Stimulated activated CD8-positive, alpha-beta memory T cell treated with anti-CD3 and anti-CD28 coated beads, Interleukin-7, amount 100 ng/mL, for 48 hours (primary cell): ENCODE measurements around the gene IGSF3.
"Not testable (repeated sequence)": the region's sequence is repeated elsewhere in the genome, so short reads cannot be mapped to it uniquely, and the experiment has no call there.

ENCODE experiments used
- DNase-seq, 2 donors: peaks; one replicate each; pipeline ENCODE4 v3.0.0-alpha.2; 2020; ENCODE audit warnings: low read depth in 1 of 2; ENCODE audit errors: extremely low read depth in 1 of 2

Gene IGSF3

DNA sequence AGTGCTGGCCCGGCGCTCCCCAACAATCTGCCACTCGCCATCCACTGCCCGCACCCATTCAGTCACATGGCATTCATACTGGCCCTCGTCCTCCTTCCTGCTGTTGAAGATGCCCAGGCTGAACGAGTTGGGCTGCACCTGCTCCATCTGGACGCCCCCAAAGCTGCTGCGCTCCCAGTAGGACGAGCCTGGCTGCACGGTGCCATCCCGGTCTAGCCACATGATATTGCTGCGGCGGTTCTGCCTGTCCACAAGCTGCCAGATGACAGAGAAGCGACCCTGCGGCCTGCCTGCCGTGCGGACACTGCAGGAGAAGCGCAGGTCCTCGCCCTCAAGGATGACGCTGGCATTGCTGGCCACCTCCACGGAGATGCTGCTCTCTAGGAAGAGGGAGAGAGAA lies 63.9 kb downstream of the IGSF3 start:
- not testable (repeated sequence) for DNase-seq

DNA sequence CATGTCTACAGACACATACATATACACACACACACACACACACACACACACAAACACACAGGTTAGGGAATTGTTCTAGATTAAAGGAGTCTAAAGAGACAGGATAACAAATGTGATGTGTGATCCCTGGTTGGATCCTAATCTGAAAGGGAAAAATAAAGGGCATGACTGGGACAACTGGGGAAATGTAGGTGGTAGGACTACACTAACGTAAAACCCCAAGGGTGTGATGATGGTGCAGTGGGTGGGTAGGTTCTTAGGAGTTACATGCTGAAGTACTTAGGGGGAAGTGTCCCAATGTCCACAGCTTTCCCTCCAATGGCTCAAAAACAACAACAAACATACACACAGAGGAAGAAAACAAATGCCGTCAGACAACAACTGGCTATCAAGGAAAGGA lies 68.2 kb downstream of the IGSF3 start:
- not testable (repeated sequence) for DNase-seq

DNA sequence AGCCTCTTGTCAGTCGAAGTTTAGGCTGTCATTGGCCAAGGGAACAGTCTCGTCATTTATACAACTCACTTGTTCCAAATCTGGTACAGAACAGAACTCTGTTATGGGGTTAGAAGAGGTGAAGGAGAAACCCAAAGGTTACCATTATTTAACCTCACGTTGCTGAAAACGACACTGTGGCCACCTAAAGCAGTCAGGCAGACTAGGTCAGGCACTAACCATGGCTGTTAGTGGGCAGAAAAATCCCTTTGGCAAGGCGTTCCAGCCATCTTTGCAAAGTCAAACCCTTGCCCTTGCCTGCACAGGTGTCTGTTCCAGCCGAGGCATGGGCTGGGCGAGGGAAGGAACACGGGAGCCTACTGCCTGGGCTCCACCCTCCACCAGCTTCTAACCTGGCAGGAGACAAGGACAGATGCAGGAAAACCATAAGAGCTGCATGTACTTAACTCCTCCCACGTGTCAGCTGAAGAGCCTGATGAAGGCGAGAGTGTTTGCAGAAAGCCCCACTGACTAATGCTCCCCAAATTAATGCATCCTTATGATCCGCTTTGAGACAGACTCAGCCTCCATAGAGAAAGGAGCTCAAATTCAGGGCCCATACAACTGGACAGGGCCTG lies 69.0 kb downstream of the IGSF3 start:
- not testable (repeated sequence) for DNase-seq

DNA sequence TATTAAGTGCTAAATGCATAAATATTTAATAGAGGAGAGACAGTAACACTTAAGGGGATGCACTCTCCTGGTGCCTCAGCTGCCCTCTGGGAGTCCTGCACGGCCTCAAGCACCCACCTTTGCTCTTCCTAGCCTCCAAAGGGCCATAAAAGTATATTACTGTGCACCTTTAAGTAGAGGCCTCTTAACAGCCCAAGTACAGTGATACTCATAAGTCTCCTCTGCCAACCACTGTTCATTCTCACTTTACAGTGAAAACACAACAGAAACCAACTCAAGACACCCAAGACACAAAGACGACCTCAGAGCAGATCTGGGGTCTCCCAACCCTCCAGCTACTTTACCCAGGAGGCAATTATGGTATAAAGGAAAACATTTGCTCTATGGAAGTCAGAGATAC lies 70.1 kb downstream of the IGSF3 start:
- DNase-seq: not testable (repeated sequence)

DNA sequence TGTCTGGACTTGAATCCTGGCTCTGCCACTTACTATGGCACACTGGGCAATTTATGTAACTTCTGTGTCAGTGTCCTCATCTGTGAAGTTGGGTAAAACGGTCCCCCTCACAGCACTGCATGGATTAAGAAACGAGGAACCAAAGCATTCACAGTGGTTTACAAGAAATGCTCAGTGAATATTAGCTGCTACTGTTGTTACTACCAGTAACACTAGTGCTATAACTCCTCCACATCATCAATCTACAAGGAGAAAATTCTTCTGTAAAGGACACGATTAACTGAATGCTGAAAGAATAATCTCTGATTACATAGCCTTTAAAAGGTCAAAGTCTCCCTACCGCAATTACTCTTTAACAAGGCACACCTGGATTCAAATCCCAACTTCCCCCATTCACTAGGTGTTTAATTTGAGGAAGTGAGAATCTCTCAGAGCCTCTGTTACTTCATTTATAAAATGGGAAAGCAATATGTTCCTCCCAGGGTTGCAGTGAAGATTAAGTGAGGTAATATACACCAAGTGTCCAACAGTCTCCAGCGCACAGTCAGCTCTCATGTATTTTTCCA lies 70.7 kb downstream of the IGSF3 start:
- DNase-seq: not testable (repeated sequence)

DNA sequence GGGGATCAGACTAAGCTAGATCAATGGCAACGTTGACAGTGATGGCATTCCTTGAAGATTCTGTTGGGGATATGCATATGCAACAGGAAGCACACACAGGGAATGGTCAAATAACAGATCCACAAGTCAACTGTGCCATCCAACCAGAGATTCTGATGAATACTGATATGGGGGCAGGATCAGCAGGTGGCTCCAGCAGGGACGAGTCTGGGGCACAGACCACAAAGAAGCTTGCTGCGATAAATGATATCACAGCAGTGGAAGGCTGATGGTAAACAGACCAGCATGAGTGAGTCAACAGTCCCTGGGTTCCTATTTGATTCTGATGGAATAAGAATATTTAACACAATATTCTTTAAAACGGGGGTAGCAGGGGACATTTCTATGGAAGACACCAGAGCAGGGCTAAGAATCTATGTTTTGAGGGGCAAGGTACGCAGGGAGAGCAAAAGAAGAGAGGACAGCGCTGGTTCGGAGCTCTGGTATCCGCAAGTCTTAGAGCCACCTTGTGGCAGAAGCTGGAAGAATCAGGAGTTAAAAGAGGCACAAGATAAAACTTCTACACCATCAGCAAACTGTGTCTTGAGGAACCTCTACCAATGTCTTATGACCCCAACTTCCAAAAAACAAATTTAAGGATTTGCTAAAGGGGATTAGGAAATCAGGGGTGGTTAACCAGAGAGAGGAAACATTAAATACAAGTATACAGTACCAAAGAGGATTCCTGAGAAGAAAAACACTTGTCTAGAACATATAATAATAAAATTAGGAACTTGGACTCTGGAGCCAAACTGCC lies 71.4 kb downstream of the IGSF3 start:
- not testable (repeated sequence) for DNase-seq

DNA sequence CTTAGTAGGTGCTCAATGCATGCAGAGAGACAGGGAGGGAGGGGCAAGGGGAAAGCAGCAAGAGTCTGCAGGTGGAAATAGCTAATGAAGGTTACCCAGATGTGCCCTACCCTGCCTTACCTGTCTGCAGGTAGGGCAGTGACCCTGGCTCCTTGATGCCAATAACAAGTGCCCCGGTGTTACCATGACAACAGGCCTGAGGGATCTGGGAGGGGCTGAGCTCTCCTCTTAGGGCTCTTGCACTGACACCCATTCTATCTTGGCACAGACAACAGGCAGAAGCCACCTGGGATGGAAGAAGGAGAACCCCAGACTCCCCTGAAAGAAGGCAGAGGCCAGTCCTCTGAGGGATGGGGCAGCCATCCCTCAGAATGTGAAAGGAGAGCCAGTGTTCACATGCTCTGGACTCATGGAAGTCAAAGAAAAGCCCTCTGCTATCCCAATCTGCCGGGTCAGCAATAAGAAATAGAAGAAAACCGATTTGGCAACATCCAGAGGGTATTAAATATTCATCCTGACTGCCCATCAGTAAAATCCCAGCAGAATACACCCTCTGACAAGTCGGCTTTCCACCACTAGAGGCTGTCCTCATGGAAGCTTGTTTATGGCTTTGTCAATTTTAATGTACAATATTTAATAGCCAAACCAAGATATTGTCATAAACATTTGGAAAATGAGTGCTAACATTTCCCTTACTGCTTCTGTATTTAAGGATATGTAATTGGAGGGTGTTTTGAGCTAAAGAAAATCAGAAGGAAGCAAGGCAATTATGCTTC lies 72.3 kb downstream of the IGSF3 start:
- not testable (repeated sequence) for DNase-seq

DNA sequence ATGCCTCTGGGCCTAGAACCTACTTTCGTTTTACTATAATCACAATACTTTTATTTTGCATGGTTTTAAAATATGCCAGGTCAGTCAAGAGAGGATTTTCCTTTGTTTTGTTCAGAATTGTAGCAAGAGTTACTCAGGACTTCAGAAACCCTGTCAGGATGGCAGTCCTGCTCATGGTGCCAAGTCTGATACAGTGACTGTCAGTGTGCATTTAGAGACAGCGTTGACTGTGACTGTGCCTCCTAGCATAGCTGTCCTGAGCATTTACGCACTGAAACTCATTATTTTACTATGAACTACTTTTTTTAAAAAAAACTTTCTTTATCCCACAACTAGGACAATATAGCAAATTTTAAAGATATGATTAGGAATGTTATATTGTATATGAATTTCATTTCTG lies 73.6 kb downstream of the IGSF3 start:
- DNase-seq: not testable (repeated sequence)

DNA sequence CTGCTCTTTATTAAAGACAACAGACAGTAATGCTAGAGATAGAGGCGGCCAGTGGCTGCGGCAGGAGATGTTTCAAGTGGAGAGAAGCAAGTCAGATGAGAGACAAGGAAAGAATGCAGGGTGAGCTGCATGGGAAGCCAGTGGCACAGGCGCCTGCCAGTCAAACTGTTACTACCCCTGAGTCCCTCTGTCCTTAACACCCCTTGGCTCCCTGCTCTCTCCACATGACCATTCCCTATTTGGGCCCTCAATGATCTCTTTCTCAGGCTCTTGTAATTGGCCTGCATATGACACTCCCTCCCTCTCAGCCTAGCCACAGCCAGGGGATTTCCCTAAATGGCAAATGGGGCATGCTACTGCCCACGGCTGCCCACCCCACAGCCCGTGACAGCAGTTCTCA lies 74.1 kb downstream of the IGSF3 start:
- DNase-seq: not testable (repeated sequence)

DNA sequence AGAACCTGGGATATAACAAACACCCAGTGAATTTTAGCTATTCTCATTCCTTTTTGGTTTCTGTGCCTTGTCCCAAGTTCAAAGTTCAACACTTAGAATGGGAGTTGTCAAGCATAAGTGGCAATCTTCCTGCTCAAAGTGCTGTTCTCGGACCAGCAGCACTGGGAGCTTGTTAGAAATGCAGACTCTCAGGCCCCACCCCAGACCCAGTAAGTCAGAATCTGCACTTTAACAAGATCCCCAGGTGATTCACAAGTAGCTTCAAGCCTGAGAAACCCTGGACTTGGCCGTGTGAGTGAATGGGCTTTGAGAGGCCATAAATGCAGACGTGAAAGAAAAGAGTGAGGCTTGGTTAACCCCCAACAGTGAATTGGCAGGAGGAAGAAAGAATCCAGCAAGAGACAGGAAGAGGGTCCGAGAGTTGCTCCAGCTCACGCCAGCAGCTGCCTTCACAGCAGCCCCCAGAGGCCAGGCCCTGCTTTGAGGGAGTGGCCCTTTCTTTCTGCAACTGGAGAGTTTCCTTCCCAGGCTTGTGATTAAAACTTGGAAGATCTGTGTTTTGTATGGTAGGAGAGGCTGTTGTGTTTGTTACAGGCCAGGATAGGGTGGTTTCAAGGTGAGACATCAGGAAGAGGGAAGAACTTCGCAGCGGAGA lies 75.5 kb downstream of the IGSF3 start:
- not testable (repeated sequence) for DNase-seq

DNA sequence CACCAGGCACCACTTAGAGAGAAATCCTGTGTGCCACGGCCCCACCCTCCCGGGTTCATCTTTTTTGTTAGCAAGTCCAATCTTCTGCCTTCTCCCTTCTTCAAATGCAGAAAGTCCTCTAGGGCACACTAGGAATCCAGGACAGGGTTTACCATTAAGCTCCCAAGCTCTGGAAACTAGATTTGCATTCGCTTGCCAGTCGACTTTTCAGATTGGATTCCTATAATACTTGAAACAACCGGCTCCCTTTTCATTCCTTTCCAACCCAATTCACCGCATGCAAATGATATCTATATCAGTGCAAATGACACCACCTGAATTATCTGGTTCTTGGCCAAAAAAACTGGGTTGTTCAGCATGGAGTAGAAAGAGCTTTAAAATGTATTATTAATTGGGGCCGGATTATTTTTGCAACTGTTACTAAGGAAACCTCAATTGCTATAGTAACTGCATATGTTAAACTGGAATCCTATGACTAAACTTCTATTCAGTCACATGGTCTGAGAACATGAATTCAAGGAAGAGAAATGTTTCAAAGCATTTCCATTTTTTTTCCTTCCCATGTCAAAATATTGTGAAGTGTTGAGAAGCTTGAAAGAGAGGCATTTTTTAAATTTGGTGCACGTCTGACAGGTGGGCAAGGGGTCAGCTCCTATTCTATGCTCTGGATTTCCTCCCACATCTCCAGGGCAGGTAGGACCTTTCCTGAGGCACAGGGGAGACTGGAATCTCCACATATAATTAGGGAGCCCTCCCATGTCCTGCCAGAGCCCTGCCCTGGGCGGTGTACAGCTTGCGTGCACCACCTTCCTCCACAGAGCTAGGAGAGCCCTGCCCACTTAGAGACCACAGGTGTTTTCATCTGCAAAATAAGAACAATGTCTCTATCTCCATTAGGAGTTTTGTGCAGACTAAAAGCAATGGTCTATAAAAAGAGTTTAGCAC lies 76.3 kb downstream of the IGSF3 start:
- DNase-seq: not testable (repeated sequence)

DNA sequence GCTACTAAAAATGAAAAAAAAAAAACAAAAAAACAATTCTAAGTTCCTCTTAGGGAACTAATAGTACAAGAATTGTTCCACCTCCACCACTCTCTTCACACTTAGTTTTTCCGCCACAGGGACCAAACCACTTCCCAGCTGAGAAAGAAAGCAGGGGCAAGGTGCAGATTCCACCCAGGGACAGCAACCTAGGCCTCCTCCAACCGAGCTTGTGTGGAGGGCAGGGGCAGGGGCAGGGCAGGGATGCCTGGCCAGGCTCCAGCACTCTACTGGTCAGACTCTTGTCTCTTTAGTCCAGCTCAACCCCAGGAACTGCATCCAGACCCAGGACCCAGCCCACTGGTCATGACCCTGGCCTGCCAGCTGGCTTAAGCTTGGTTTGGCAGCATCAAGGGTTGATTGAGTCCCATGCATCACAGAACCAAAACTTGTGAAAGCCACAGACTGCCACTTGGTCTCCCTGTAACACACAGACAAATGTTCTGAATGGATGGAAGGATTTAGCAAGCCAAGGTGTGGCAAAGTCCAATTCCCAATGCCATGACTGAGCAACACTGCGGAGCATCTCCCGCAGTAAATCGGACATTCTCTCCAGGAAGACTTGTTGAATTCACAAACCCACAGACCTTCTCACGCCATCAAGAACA lies 77.1 kb downstream of the IGSF3 start:
- not testable (repeated sequence) for DNase-seq

DNA sequence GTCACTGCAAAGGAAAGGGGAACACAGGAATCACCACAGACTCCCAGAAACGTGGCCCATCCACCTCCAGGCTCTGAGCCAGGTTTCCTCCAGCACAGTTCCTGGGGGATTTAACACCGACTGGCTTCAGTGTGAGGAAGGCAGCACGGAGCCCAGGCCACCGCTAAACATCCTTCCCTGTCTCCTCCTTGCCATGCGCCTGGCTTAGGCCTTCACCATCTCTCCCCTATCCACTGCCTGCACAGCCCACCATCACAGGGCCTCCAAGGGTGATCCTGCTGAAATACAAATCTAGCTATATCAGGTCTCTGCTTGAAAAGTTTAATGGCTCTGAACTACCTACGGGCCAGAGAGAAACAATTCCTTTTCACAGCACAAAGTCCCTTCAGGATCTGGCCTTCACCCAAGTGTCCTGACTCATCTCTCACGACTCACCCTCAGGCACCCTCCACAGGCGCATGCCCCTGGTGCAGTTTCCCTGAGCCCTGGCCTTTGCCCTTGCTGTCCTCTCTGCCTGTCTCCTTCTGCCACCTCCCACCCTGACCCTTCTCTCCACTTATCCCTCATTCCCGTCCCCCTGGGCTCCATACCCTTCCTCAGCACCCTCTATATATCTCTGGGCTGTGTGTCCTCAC lies 78.3 kb downstream of the IGSF3 start:
- not testable (repeated sequence) for DNase-seq

DNA sequence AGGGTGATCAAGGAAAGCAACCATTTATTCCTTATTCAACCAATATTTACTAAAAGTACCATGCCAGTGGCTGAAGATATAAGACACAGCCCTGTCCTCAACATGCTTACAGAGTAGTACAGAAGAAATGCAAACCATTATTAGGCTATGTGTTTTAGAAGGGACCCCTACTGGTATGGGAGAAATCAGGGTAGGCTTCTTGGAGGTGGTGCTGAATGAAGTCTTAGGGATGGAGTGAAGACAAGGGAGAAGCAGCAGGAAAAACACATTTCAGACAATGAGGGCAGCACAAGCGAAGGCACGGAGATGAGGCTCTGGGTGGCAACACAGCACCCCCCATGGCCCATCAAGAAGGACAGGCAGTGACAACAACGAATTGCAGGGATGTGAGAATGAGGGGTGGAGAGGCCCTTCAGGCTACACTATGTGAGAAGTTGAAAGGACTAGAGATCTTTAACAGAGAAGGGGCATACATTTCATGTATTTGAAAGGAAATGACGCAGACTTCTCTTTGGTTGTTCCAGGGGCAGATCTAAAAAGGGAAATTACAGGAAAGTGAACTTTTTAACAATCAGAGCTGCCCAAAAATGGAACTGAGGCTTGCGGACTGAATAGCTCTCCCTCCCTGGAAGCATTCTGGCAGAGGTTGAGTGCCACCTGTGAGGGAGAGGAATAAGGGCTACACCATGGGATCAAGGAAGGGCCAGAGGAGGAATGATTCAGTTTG lies 79.9 kb downstream of the IGSF3 start:
- no peak for DNase-seq

DNA sequence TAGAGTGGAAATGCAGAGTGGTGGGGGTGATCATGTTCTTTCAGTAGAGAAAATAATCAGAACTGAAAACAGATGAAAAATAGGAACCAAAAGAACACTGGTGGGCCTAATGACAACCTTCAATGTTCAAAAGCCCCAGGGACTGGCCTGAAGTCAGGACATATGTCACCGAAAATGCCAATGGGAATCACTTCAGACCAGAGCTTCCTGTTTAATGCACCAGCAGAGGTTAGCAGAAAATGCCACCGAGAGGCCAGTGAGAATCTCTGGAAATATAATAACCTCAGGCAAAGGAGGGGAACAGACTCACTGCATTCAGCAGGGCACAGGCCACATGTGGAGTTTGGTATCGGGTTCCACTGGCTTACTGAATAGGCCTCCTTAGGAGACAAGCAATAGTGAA lies 80.8 kb downstream of the IGSF3 start:
- DNase-seq: no peak

DNA sequence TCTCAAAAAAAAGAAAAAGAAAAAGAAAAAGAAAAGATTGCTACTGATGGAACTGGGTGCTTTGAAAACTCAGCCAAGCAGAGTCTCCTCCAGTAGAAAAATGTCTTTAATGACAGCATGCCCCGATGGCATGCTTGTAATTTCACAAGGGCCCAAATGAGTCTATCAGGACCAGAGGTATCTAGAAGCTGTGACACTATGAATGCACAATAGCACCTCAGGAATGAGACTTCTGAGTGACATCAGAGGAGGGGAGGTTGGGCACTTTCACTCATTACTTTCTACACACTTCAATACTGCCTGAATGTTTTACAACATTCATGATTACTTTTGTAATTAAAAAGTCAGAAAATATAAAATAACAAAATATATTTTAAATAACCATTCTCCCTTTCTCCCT lies 81.6 kb downstream of the IGSF3 start:
- no peak for DNase-seq

DNA sequence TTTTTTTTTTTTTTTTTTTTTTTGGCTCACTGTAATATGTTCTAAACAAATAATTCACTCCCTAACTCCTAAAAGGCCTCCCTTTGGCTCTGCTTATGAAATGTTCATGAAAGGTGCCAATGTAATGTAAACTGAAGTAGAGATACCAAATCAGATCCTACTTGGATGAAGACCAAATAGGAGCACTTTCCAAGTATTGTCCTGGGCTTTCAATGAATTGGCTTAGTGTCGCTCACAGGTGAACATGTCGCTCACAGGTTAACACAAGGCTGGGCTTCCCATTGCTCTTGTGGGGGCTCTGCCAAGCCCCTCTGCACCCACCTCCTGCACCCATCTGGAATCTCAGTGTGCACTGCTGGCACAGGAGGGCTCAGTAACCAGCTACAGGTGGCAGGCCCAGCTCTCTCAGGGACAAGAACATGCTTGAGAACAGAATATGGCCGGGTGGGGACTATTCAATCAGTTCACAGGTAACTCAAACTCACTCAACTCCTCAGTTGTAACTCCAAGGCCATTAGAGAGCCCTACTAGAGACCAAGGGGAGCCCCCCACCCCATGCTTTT lies 86.1 kb downstream of the IGSF3 start:
- DNase-seq: no peak
